Rectal smooth muscle tissue (tissue), 1 donor: ENCODE data around the gene GON7.
"Not testable (repeated sequence)": the region's sequence is repeated elsewhere in the genome, so short reads cannot be mapped to it uniquely, and the experiment has no call there.

ENCODE experiments used
- H3K27ac ChIP-seq: one replicate; pipeline ENCODE4 v1.7.0; 2013; ENCODE audit warnings: low read depth, low read length, inconsistent platforms
- H3K27me3 ChIP-seq: one replicate; pipeline ENCODE4 v1.7.0; 2013; ENCODE audit warnings: low read length; ENCODE audit not compliant: control insufficient read depth, insufficient read depth
- H3K36me3 ChIP-seq: one replicate; pipeline ENCODE4 v1.7.0; 2013; ENCODE audit warnings: low read length; ENCODE audit not compliant: control insufficient read depth, insufficient read depth
- H3K4me1 ChIP-seq: one replicate; pipeline ENCODE4 v1.7.0; 2013; ENCODE audit warnings: low read length; ENCODE audit not compliant: control insufficient read depth, insufficient read depth
- H3K4me3 ChIP-seq: one replicate; pipeline ENCODE4 v1.7.0; 2013; ENCODE audit warnings: low read length
- H3K9ac ChIP-seq: one replicate; pipeline ENCODE4 v1.7.0; 2013; ENCODE audit warnings: low read length

GON7 gene

GRCh38 chr14:93186466-93186865 lies 20.4 kb downstream of the GON7 start:
- Histone ChIP-seq H3K4me3 (no peak overlapping the region), H3K36me3 (peaks cover 6% of the 10 kb centered on the region), H3K9ac (no peak overlapping the region), H3K27ac (no peak overlapping the region), H3K27me3 (no peaks in the 10 kb centered on the region), H3K4me1 (peaks cover 12% of the 10 kb centered on the region)

DNA sequence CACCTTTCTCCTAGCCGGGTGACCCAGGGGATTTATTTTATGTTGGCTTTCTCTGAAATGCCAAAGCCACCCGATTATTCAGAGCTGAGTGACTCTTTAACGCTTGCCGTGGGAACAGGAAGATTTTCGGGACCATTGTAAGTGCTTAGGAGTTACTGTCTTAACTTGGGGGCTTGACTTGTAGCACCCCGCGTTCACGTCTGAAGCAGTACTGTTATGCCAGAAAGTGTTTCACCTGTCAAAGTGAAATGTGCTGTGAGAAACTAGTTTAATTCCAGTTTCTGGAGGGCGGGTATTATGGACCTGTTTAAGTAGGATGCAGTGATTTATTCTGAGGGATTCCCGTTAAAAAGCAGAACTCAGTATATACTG lies 21.5 kb downstream of the GON7 start:
- Histone ChIP-seq H3K27ac (peak overlapping the region; percentile 97), H3K4me3 (peak overlapping the region; percentile 92), H3K4me1 (peaks cover 12% of the 10 kb centered on the region), H3K9ac (peak overlapping the region; percentile 28), H3K36me3 (peaks cover 6% of the 10 kb centered on the region), H3K27me3 (no peaks in the 10 kb centered on the region)

DNA sequence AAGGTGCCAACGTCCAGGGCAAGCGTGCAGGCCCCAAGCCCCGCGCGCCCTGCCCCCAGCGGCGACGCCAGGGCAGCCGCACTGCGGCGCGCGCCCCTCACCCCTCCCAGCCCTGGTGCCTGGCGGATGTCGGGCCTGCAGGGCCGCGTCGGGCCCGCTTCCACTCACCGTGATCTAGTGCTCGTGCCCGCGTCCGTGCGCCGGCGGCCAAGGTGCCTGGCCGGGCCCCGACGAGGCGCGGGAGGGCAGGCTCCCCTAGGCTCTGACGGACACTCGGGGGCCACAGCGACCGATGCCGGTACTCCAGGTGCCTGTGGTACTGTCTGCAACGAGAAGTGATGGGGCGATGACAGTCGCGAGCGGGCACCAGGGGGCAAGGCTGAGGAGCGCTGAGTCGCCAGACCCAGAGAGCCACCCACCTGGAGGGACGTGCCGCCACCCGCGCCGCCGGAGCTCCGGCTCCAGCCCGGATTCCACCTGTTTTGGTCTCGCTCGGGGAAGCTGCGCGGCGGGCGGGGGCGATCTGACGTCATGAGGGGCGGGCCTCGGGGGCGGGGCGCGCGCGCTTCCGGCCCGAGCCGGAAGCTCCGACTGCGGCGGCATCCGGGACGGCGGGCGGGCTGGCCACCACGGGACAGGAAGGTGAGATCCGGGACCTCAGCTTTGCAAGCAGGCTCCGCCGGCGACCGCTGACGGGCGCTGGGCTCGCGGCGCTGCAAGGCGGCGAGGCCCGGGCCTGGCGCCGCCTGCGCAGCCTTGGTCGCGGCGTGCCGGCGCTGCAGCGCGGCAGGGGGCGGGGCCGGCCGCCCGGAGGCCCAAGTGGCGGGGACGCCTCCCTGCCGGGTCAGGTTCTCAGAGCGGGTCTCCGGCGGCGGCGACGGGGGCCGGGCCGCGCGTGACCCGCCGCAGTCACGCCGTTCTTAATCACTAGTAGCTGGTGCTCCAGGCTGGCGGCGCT lies 22.2 kb downstream of the GON7 start, which contains the start of the genes LYSET and MOAP1:
Gene LYSET, plus strand, starts transcription at position 927 of the 958 bp plus-strand sequence. CDS start 89 bp downstream, outside the sequence.
Gene MOAP1, minus strand, starts transcription at position 507 of the 958 bp plus-strand sequence. CDS start 655 bp downstream, outside the sequence.
- Histone ChIP-seq H3K27ac (peak within 1 kb of the TSS; percentile 97), H3K9ac (peak within 1 kb of the TSS; percentile 99), H3K27me3 (no peaks in the 10 kb centered on the region), H3K4me1 (peaks cover 12% of the 10 kb centered on the region), H3K4me3 (peak within 1 kb of the TSS; percentile 95), H3K36me3 (peaks cover 6% of the 10 kb centered on the region)

GRCh38 chr14:93183596-93184317 lies 23.1 kb downstream of the GON7 start:
- Histone ChIP-seq H3K4me3 (peak overlapping the region; percentile 95), H3K4me1 (peaks cover 12% of the 10 kb centered on the region), H3K36me3 (peaks cover 6% of the 10 kb centered on the region), H3K27ac (peak overlapping the region; percentile 97), H3K9ac (peak overlapping the region; percentile 99), H3K27me3 (no peaks in the 10 kb centered on the region)

DNA sequence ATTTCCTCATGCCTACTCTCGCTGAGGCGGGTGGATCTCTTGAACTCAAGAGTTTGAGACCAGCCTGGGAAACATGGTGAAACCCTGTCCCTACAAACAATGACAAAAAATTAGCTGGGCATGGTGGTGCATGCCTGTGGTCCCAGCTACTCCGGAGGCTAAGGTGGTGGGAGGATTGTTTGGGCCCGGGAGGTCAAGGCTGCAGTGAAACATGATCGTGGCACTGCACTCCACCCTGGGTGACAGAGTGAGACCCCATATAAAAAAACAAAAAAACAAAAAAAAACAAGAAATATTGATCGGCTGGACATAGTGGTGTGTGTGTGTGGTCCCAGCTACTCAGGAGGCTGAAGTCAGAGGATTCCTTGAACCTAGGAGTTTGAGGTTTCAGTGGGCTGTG lies 31.4 kb downstream of the GON7 start:
- H3K9ac ChIP-seq: no peak overlapping the region
- H3K27ac ChIP-seq: no peak overlapping the region
- H3K4me3 ChIP-seq: no peak overlapping the region
- H3K4me1 ChIP-seq: no peaks in the 10 kb centered on the region
- no peaks in the 10 kb centered on the region for H3K27me3 ChIP-seq
- H3K36me3 ChIP-seq: no peaks in the 10 kb centered on the region

DNA sequence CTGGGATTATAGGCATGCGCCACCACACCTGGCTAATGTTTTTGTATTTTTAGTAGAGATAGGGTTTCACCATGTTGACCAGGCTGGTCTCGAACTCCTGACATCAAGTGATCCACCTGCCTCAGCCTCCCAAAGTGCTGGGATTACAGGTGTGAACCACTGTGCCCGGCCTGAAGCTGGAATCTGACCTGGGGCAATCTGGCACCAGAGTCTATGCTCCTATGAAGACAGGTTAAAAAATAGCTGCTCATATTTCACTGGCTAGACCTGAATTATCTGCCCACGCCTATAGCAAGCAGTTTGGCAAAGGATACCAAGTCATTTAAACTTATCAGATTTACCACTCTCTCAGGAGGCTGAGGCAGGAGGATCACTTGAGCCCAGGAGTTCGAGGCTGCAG lies 32.1 kb downstream of the GON7 start:
- H3K36me3 ChIP-seq, H3K9ac ChIP-seq, H3K27me3 ChIP-seq, H3K4me3 ChIP-seq, H3K27ac ChIP-seq, H3K4me1 ChIP-seq: not testable (repeated sequence)

DNA sequence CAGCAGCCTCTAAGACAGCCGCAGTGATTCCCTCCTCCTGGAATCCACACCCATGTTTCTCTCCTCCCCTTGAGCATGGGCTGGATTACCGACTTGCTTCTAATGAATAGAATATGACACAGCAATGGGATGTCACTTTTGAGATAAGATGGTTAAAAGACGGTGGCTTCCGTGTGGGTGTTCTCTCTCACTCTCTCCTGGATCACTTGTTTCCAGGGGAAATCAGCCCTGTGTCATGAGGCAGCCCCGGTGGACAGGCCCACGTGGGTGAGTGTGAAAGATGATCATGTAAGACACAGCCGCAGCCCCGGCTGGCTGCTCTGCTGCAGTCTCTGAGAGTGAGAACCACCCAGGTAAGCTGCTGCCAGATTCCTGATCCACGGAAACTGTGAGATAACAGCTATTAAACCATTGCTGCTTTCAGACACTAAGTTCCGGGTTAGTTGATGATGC lies 32.9 kb downstream of the GON7 start:
- Histone ChIP-seq H3K4me3 (no peak overlapping the region), H3K27me3 (no peaks in the 10 kb centered on the region), H3K36me3 (no peaks in the 10 kb centered on the region), H3K4me1 (no peaks in the 10 kb centered on the region), H3K27ac (no peak overlapping the region), H3K9ac (no peak overlapping the region)

GRCh38 chr14:93171376-93171775 lies 35.5 kb downstream of the GON7 start:
- no peak overlapping the region for H3K27ac ChIP-seq

GRCh38 chr14:93170141-93170540 lies 36.7 kb downstream of the GON7 start:
- not testable (repeated sequence) for H3K27ac ChIP-seq, H3K27me3 ChIP-seq, H3K4me1 ChIP-seq, H3K4me3 ChIP-seq, H3K36me3 ChIP-seq, H3K9ac ChIP-seq

More at GRCh38 chr14:93171376-93171775, 35.5 kb downstream of the GON7 start:
- Histone ChIP-seq H3K4me3 (no peak overlapping the region), H3K36me3 (no peaks in the 10 kb centered on the region), H3K9ac (no peak overlapping the region), H3K4me1 (no peaks in the 10 kb centered on the region), H3K27me3 (no peaks in the 10 kb centered on the region)

GRCh38 chr14:93169619-93170018 lies 37.2 kb downstream of the GON7 start:
- not testable (repeated sequence) for H3K36me3 ChIP-seq, H3K4me1 ChIP-seq, H3K27me3 ChIP-seq, H3K27ac ChIP-seq, H3K9ac ChIP-seq, H3K4me3 ChIP-seq

GRCh38 chr14:93168610-93169009 lies 38.3 kb downstream of the GON7 start:
- not testable (repeated sequence) for H3K27ac ChIP-seq, H3K4me3 ChIP-seq, H3K9ac ChIP-seq, H3K4me1 ChIP-seq, H3K36me3 ChIP-seq, H3K27me3 ChIP-seq
